Neural cell (in vitro differentiated cells): Measurements from ENCODE around the gene HNRNPF. TPM values are rescaled to one million over a fixed set of nuclear protein-coding genes. Genes with fewer than 3 reads are reported as not detected.

Experiments used
- H2AFZ ChIP-seq: fragments of 200-600, 300-800 bp; sonication (generic), shearing (Covaris generic); 2 replicates; pipeline ENCODE4 v1.6.0; 2014; ENCODE audit warnings: low read depth, mild to moderate bottlenecking, antibody characterized with exemption, low read length, moderate library complexity
- H3F3A ChIP-seq: fragments of 200-600 bp; shearing (Covaris generic); 2 replicates; pipeline ENCODE4 v1.6.1; 2016; ENCODE audit warnings: mild to moderate bottlenecking, moderate library complexity, mixed read lengths, antibody characterized with exemption, low read length; ENCODE audit not compliant: insufficient read depth, poor library complexity, severe bottlenecking
- H3K27ac ChIP-seq: fragments of 200-600, 300-800 bp; sonication (generic), shearing (Covaris generic); 2 replicates; pipeline ENCODE4 v1.5.1; 2014; ENCODE audit warnings: mild to moderate bottlenecking, low read length, moderate library complexity
- H3K27me3 ChIP-seq: fragments of 300-800, 200-600 bp; sonication (generic), shearing (Covaris generic); 2 replicates; pipeline ENCODE4 v1.6.0; 2014; ENCODE audit warnings: mild to moderate bottlenecking, low read depth, low read length, moderate library complexity; ENCODE audit not compliant: insufficient read depth
- H3K36me3 ChIP-seq: fragments of 300-800, 200-600 bp; sonication (generic), shearing (Covaris generic); 2 replicates; pipeline ENCODE4 v1.5.1; 2014; ENCODE audit warnings: mild to moderate bottlenecking, antibody characterized with exemption, low read length, moderate library complexity; ENCODE audit not compliant: insufficient read depth
- H3K4me2 ChIP-seq: fragments of 300-800, 200-600 bp; sonication (generic), shearing (Covaris generic); 2 replicates; pipeline ENCODE4 v1.6.0; 2014; ENCODE audit warnings: mild to moderate bottlenecking, low read length
- H3K4me3 ChIP-seq: fragments of 300-800, 200-600 bp; sonication (generic), shearing (Covaris generic); 2 replicates; pipeline ENCODE4 v1.5.1; 2014; ENCODE audit warnings: mild to moderate bottlenecking, low read length, moderate library complexity
- H3K79me2 ChIP-seq: fragments of 200-600 bp; shearing (Covaris generic); replicated peaks from 2 replicates; pipeline ENCODE4 v1.6.0; 2014; ENCODE audit warnings: mild to moderate bottlenecking, low read length, moderate library complexity; ENCODE audit not compliant: insufficient read depth
- H3K9ac ChIP-seq: fragments of 300-800, 200-600 bp; sonication (generic), shearing (Covaris generic); 2 replicates; pipeline ENCODE4 v1.6.1; 2016; ENCODE audit warnings: mild to moderate bottlenecking, low read length, mixed read lengths
- H3K9me2 ChIP-seq: fragments of 200-600 bp; shearing (Covaris generic); 2 replicates; pipeline ENCODE4 v1.6.1; 2016; ENCODE audit warnings: mild to moderate bottlenecking, low read length, mixed read lengths; ENCODE audit not compliant: insufficient read depth
- H3K9me3 ChIP-seq: fragments of 200-600, 300-800 bp; sonication (generic), shearing (Covaris generic); 2 replicates; pipeline ENCODE4 v1.6.1; 2016; ENCODE audit warnings: mild to moderate bottlenecking, mixed run types, low read length, moderate library complexity, mixed read lengths
- H4K20me1 ChIP-seq: fragments of 200-600 bp; shearing (Covaris generic); 2 replicates; pipeline ENCODE4 v1.6.1; 2016; ENCODE audit warnings: mild to moderate bottlenecking, mixed run types; ENCODE audit not compliant: insufficient read depth
- EP300 ChIP-seq: fragments of 450-650 bp; conservative IDR thresholded peaks from 2 replicates; pipeline ENCODE4 v1.6.1; 2014; ENCODE audit warnings: antibody characterized with exemption, mild to moderate bottlenecking, moderate library complexity; ENCODE audit not compliant: poor library complexity, severe bottlenecking
- EZH2 ChIP-seq: fragments of 200-600, 300-800 bp; shearing (Covaris generic), sonication (generic); IDR thresholded peaks from 2 replicates; pipeline ENCODE4 v1.6.1; 2014; ENCODE audit warnings: antibody characterized with exemption, low read length, borderline replicate concordance, mild to moderate bottlenecking; ENCODE audit not compliant: insufficient read depth, poor library complexity, severe bottlenecking
- MXI1 ChIP-seq: fragments of 450-650 bp; conservative IDR thresholded peaks from 2 replicates; pipeline ENCODE4 v1.6.1; 2014; ENCODE audit warnings: antibody characterized with exemption, mild to moderate bottlenecking; ENCODE audit not compliant: poor library complexity, severe bottlenecking
- POLR2AphosphoS5 ChIP-seq: IDR thresholded peaks from 2 replicates; pipeline ENCODE4 v1.6.1; 2012
- RAD21 ChIP-seq: fragments of 450-650 bp; conservative IDR thresholded peaks from 2 replicates; pipeline ENCODE4 v1.6.1; 2014; ENCODE audit warnings: antibody characterized with exemption, mild to moderate bottlenecking, moderate library complexity
- REST ChIP-seq: IDR thresholded peaks from 2 replicates; pipeline ENCODE4 v1.6.1; 2012; ENCODE audit warnings: borderline replicate concordance
- SMC3 ChIP-seq: fragments of 450-650 bp; conservative IDR thresholded peaks from 2 replicates; pipeline ENCODE4 v1.6.1; 2014; ENCODE audit warnings: antibody characterized with exemption, mild to moderate bottlenecking, moderate library complexity; ENCODE audit not compliant: poor library complexity
- TAF1 ChIP-seq: IDR thresholded peaks from 2 replicates; pipeline ENCODE4 v1.6.1; 2012; ENCODE audit warnings: low read depth
- polyA plus RNA-seq: library from polyadenylated mRNA; depleted of rRNA; stranded (reverse); fragments of >200 nt; gene quantifications from 2 replicates; pipeline ENCODE4 v1.2.3, GENCODE V29; 2014
- TF ChIP-seq, protein P1 (sequence below): fragments of 450-650 bp; IDR thresholded peaks from 2 replicates; pipeline ENCODE4 v1.5.1; 2014; ENCODE audit warnings: antibody characterized with exemption, mild to moderate bottlenecking, moderate library complexity; ENCODE audit not compliant: poor library complexity, severe bottlenecking

Gene HNRNPF
- polyA plus RNA-seq, 1 donor from 2014 or later: 65.0 TPM

DNA sequence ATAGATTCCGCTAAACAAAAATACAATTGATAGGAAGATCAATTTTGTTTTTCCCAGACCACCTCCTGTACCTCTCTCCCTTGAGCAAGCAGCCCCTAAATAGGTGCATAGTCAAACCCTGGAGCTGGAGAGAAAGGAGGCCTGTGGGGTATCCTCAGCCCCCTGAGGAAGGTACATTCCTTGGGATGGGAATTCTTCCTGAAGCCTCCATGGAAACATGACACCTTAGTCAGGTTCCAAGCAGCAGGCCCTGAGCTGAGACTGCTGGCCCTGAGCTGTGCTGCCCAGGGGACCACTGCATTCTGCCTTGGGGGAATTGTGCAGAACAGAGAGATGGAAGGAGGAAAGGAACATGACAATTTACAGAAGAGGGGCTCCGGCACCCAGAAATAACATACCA is 7.4 kb downstream of the HNRNPF start:
- Histone ChIP-seq H3K27me3 (no peaks in the 10 kb centered on the region), H3K27ac (no peak overlapping the region), H4K20me1 (no peaks in the 10 kb centered on the region), H3K4me3 (no peak overlapping the region), H3F3A (no peaks in the 10 kb centered on the region), H3K9ac (no peak overlapping the region), H3K36me3 (no peaks in the 10 kb centered on the region), H3K9me2 (no peaks in the 10 kb centered on the region), H3K4me2 (no peak overlapping the region), H3K79me2 (peaks cover 75% of the 10 kb centered on the region), H2AFZ (no peak overlapping the region), H3K9me3 (no peaks in the 10 kb centered on the region)
- TF ChIP-seq EZH2 (no peak), TAF1 (no peak), MXI1 (no peak), RAD21 (no peak), EP300 (no peak), SMC3 (no peak), POLR2AphosphoS5 (no peak), REST (no peak)
- TF ChIP-seq, protein P1, sequence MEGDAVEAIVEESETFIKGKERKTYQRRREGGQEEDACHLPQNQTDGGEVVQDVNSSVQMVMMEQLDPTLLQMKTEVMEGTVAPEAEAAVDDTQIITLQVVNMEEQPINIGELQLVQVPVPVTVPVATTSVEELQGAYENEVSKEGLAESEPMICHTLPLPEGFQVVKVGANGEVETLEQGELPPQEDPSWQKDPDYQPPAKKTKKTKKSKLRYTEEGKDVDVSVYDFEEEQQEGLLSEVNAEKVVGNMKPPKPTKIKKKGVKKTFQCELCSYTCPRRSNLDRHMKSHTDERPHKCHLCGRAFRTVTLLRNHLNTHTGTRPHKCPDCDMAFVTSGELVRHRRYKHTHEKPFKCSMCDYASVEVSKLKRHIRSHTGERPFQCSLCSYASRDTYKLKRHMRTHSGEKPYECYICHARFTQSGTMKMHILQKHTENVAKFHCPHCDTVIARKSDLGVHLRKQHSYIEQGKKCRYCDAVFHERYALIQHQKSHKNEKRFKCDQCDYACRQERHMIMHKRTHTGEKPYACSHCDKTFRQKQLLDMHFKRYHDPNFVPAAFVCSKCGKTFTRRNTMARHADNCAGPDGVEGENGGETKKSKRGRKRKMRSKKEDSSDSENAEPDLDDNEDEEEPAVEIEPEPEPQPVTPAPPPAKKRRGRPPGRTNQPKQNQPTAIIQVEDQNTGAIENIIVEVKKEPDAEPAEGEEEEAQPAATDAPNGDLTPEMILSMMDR: no peak

GRCh38 chr10:43399320-43400310 is 9.4 kb downstream of the HNRNPF start:
- H3K27ac ChIP-seq: no peak overlapping the region
- no peak overlapping the region for H2AFZ ChIP-seq
- H3K9me3 ChIP-seq: no peaks in the 10 kb centered on the region
- TF ChIP-seq EP300 (no peak), REST (no peak)
- TF ChIP-seq, protein P1: no peak
- H3K79me2 ChIP-seq: peaks cover 62% of the 10 kb centered on the region
- H3K27me3 ChIP-seq: no peaks in the 10 kb centered on the region
- no peak overlapping the region for H3K4me3 ChIP-seq
- no peaks in the 10 kb centered on the region for H3K36me3 ChIP-seq
- H3K9ac ChIP-seq: no peak overlapping the region
- no peaks in the 10 kb centered on the region for H4K20me1 ChIP-seq
- no peaks in the 10 kb centered on the region for H3F3A ChIP-seq
- no peak overlapping the region for H3K4me2 ChIP-seq
- no peaks in the 10 kb centered on the region for H3K9me2 ChIP-seq
